CD4-positive, alpha-beta T cell treated with Interferon alpha-2 for 1 hour (primary cell): ENCODE measurements around the gene ARMC5.
"Not testable (repeated sequence)": the region's sequence is repeated elsewhere in the genome, so short reads cannot be mapped to it uniquely, and the experiment has no call there.

Experiments used
- DNase-seq, 2 donors: peaks; one replicate each; pipeline ENCODE4 v3.0.0-alpha.2; 2020 to 2022

The ARMC5 gene

DNA sequence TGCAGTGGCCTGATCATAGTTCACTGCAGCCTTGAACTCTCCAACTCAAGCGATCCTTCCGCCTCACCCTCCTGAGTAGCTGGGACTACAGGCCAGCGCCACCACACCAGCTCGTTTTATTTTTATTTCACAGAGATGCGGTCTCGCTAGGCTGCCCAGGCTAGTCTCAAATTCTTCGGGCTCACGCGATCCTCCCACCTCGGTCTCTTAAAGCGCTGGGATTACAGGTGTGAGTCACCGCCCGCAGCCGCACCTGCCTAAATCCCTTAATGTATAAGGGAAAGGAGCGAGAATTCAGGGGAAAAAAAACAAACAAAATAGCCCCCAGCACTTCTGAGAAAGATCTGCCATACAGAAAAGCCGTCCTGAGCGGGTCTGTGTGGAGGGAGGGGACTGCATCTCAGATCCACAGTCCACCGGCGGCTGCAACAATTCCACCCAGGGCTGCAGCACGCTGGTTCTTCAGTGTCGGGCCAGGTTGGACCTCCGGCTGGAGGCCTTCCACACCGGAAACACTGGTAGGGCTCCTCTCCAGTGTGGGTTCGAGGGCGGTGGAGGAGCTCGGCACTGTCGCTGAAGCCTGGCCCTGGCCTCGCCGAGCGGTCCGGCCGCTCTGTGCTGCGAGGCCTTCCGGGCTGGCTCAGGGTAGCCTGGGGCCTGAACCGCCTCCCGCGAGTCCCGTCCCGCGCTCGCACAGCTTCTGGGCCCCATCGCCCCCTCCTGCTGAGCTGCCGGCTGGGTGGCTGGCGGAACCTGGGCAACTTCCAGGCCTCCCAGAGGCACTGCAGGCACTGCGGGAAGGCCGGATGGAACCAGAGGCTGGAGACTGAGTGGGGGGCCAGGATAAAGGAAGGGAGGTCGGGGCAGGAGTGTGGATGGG, 23.7 kb upstream of the ARMC5 start:
- DNase-seq, result no peak

DNA sequence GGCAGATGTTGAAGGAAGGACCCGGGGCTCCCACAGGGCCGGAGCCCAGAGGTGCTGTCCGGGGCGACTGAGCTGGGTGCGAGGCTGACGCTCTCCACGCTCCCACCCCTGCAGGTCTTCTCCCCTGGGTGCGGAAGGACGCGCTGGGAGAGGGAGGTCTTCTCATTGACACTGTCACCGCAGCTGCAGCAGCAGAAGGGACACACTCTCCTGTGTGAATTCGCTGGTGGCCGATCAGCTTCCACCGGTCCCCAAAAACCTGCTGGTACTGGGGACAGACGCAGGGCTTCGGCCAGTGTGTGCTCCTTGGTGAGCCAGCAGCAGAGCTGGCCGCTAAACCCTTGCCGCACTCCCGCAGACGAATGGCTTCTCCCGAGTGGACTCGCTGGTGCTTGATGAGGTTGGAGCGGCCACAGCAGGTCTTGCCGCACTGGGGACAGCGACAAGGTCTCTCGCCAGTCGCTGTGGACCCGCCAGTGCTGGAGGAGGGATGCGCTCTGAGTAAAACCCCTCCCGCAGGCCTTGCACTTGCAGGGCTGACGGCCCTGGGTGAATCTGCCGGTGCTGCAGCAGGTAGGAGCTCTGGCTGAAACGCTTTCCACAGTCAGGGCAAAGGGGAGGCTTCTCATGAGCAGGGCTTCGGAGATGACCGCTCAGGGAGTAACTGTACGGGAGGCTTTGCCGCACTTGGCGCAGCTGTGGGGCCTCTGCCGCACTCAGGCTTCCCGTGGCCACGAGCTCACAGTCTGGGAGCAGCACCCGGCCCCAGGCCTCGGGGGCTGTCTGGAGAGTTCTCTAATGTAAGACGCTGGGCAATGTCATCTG, 22.9 kb upstream of the ARMC5 start:
- DNase-seq, result no peak

DNA sequence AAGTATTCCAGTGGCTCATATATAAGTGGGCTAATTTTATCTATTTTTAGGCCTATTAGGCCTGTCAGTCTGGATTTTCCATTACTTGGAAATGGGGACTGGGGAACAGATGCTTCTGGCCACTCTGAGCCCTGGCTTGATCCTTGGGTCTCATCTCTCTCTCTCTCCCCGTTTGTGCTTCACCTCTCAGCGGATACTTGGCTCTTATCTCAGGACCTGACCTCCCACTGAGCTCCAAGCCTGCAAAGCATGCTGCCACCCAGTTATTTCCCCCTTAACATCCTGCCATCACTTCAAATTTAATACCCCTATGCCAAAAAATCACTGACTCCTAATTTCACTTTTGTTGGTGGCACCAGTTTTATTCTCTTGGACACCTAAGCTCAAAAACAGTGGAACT, 20.9 kb upstream of the ARMC5 start:
- DNase-seq, result no peak

DNA sequence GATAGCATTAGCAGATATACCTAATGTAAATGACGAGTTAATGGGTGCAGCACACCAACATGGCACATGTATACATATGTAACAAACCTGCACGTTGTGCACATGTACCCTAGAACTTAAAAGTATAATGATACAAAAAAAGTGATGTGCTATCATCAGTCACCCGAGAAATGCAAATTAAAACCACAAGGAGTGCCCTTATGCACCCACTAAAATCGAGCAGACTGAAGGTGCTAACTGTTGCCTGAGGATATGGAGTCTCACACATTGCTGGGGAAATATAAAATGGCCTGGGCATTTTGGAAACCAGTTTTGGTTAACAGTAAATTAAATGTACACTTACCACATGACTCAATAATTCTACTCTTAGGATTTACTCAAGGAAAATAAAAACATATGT, 20.3 kb upstream of the ARMC5 start:
- DNase-seq, result not testable (repeated sequence)

DNA sequence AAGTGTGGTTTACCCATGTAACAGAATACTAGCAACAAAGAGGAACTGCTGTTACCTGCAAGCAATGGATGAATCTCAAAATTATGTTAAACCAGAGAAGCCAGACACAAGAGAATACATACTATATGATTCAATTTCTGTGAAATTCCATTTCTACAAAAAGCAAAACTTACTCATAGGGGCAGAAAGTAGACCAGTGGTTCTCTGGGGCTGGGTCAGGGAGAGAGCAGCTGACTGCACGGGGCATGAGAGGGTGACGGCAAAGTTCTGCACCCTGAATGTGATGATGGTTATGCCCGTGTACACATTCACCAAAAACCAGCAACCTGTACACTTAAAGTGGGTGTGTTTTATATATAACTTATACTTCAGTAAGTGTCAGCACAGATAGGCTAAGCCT, 19.8 kb upstream of the ARMC5 start:
- DNase-seq, result no peak

DNA sequence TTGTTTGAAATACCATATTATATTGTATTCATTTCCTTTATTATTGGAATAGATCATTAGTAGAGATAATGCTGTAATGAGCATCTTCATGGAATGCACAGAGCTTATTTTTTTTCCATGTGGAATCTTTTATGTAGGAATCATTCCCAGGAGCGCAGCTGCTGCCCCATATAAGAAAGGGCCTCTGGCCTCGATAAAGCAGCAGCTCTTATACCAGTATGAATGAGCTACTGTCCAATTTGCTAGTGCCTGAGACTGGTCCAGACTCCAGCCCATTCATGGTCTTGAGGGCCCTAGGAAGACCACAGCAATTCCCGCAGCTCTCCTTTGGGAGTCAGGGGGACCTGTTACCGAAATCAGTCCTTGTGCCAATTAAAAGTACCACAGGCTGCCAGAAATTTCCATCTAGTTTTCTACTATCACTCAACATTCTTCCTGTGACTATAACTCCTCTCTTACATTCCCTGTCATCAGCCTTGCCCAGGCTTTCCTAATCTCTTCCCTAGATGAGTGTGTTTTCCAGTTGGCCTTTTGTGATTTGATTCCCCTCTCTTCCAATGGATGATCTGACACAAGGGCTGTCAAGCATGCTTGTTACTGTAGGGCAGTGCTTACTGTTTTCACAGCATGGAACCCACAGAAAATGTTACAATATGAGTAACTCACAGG, 18.7 kb upstream of the ARMC5 start:
- DNase-seq, result no peak

DNA sequence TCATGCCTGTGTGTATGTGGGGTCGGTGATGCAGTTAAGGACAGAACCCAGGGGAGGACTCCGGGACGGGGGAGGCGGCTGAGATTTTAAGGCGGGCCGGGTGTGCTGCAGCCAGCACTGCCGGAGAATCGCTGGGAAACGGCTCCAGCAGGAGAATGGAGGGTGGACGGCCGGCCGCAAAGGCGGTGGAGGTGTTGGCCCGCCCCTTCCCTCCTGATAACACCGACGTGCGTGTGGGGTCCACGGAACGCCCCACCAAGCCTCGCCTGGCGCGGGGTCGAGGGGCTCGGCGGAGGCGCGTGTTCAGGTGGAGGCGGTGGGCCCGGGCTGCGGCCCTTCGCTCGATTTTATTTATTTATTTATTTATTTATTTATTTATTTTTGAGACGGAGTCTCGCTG, 17.3 kb upstream of the ARMC5 start:
- DNase-seq, result no peak

DNA sequence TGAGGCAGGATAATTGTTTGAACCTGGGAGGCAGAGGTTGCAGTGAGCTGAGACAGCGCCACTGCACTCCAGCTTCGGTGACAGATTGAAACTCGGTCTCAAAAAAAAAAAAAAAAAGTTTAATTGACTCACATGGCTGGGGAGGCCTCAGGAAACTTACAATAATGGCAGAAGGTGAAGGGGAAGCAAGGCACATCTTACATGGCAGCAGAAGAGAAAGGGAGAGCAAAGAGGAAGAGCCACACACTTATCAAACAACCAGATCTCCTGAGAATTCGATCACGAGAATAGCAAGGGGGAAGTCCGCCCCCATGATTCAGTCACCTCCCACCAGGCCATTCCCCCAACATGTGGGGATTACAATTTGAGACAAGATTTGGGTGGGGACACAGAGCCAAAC, 13.4 kb upstream of the ARMC5 start:
- not testable (repeated sequence) for DNase-seq

DNA sequence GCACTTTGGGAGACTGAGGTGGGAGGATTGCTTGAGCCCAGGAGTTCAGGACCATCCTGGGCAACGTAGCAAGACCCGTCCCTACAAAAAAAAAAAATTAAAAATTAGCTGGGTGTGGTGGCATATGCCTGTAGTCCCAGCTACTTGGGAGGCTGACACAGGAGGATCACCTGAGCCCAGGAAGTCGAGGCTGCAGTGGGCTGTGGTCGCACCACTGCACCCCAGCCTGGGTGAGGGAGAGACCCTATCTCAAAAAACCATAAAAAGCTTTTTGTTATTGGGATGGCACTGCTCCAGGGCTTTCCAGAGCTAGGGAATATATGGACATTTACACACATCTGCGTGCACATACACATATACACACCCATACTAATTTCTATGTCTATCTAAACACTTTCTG, 8.1 kb upstream of the ARMC5 start:
- no peak for DNase-seq

DNA sequence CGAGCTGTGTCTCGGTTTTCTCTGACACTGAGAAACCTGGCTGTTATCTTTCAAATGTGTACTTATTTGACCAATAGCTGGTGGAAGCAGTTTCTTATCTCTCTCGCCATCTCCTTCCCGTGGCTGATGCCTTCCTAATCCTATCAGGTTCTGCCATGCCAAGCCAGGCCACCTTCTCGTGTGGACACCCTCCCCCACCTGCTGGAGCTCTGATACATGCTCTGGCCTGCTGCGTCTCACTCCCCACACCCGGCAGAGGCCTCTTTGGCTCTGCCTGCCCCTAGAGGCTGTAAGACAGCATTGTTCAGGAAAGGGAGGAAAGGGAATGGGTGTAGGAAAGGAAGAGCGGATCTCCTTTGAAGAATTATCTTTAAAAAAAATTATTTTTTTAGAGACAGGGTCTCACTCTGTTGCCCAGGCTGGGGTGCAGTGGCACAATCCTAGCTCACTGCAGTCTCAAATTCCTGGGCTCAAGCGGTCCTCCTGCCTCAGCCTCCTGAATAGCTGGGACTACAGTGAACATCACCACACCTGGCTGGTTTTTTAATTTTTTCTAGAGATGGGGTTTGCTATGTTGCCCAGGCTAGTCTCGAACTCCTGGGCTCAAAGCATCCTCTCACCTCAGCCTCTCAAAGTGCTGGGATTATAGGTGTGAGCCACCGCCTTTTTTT, 7.5 kb upstream of the ARMC5 start:
- DNase-seq, result no peak

DNA sequence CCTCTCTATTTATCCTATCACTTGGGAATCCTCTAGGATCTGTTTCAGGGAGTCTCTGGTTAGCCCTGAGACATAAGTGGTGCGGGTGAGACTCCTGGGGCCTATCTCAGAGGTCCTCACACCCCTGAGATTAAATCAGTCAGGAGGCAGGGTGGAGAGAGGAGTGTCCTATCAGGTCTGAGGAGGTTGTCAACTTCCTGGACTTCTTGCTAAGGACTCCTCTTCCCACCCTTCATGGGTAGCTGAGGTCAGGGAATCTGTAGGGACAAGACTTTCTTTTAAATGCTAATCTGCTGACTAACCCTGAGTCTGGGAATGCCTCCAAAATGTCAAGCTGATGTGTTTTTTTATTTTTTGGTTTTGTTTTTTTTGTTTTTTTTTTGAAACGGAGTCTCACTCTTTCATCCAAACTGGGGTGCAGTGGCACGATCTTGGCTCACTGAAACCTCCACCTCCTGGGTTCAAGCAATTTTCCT, 6.6 kb upstream of the ARMC5 start:
- DNase-seq, result no peak

DNA sequence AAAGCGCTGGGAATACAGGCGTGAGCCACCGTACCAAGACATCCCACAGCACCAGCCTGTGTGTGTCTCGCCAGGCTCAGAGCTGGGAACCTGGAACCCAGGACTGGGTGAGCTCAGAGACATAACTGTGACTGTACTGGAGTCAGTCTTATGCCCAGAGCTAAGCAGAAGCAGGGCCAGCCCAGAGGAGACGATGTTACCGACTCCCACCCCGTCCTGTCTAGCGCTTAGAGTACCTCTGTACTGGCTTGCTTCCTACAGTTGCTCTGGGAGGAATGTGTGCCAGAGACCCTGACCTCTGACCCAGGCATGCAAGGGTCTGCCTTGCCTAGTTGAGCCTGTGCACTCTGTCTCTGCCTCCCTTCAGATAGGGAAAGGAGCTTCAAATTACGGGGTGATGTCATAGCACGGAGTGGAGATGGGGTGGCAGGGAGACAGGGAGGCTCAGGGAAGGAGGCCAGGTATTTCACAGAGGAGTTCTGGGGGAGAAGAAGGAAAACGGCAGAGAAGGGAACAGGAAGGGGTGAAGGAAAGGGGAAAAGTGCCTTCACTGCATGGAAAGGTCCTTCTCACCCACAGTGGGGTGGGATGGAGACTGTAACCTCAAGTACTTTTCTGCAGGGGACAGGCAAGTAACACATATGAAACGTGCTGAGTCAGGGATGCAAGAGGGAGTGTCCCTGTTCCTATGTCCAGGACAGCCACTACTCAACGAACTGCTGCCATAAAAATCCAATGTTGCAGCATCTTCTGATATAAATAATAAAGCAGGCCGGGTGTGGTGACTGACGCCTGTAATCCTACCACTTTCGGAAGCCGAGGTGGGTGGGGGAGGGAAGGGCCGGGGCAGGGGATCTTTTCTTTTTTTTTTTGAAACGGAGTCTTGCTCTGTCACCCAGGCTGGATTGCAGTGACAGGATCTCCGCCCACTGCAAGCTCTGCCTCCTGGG, 5.8 kb upstream of the ARMC5 start:
- DNase-seq, result peak in 1 of 2 donors; percentile 58

DNA sequence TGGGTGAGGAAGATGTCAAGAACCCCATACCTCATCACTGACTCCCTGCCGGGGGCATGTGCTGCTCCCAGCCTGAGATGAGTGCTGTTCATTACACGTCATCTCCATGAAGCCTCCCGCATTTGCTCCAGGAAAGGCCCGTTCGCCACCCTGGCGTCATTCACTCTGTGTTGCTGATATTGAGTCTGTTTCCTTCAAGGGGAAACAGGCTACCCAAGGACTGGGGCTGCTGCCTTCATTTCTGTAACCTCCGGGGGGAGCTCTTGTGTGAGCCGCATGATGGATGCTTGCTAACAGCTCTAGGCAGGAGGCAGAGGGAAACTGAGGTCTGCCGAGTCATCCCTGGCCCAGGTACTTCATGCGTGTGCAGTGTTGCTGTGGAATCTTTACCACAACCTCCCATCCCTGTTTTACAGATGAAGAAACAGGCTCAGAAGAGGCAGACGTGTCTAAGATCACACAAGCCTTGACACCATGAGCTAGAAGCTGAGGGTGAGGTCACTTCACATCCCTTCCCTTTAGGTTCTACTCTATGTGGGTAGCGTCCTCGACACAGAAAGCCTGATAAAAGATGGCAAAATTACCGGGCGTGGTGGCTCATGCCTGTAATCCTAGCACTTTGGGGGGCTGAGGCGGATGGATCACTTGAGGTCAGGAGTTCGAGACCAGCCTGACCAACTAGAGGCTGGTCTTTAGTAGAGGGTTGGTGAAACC, 3.5 kb upstream of the ARMC5 start:
- DNase-seq, result peak in 1 of 2 donors; percentile 46

DNA sequence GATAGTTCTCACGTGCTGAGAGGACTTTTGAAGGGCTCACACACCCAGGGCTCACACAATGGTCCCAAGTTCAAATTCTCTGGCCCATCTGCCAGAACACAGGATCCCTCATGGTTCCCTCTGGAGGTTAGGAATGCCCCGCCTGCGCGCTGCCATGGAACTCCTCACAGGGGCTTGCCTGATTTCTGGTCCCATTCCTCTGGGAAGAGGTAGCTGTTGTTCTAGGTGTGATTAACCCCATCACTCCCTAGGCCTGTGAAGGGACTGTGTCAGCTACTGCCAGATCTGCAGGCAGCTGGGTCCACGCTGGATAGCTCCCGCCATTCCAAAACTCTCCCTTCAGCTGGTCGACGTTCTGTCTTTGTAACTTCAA, 2.3 kb upstream of the ARMC5 start:
- no peak for DNase-seq

DNA sequence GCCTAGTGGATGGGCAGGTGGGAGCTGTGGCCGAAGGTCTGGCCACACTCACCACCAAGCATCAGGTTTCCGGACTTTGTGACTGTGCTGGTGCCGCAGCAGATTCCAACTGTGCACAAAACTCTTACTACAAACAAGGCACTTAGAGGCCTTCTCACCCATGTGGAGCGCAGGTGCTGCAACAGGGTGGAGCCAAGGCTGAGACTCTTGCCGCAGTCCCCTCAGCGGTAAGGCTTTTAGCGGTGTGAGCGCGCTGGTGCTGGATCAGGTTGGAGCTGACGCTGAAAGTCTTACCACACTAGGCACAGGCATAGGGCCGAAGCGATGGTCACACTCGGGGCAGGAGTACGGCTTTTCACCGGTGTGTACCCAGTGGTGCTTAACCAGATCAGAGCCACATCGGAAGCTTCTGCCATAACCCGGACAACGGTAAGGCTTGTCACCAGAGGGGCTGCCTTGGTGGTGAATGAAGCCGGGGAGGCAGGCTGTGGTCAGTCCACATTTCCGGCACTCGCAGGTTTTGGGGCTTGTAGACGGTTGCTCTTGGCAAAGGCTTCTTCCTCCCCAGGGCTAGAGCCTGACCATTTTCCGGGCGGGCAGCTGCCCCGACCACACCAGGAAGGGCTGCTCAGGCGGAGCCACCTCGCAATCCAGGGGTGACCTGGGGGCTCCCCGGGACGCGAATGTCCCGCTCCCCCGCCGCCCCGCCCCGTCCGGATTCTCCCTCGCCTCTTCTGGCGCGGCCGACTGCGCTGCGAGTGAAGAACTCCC, 1.0 kb upstream of the ARMC5 start:
- DNase-seq, result peak; percentile 50 to 71

DNA sequence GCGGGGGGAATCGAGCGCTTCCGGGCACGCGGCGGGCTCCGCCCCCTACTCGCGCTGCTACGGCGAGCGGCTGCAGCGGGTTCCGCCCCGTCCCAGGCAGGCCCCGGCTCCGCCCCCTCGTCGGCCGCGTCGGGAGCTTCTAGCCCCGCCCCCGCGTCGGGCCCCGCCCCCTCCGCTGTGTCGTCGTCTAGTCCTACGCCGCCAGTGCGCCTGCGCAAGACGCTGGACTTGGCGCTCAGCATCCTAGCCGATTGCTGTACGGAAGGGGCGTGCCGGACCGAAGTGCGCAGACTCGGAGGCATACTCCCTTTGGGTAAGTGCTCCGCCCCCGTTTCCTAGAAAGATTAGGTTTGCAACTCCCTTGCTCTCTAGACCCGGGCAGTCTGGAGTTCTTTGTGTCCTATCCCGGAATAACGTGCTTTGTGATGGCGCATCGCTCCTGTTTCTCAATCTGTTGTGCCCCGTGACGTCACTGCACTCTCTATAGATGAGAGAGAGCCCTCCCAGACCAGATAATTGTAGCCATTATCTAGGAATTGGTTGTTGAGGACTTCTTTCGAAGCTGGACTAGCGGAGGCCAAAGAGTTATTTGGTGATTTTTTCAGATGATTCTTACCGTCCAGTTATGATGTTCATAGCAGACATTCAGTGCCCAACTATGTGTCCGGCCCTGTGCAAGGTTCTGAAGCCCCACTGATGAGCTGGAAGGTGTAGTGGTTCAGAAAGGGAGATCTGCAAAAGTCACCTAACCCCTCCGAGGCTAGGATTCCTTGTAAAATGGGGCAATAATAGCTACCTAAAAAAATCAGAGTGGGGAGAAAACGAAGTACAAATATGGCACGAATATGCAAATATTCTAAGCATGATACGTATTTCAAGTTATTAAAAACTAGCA, 633 bp downstream of the ARMC5 start:
- peak; percentile 100 for DNase-seq

DNA sequence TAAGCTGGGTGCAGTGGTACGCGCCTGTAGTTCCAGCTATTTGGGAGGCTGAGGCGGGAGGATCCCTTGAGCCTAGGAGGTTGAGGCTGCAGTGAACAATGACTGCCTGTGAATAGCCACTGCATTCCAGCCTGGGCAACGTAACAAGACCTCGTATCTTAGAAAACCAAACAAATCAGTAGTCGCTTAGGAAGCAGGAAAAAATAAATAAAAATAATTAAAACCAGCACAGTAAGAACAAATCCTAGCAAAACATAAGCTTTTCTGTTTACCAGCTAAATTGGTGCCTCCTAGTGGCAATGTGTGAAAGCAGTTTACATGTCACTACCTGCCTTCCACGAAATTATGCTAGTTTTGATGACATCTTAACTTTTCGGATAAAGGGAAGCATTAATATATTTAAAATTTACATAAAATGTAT, 1.3 kb downstream of the ARMC5 start:
- peak in 1 of 2 donors; percentile 72 for DNase-seq

DNA sequence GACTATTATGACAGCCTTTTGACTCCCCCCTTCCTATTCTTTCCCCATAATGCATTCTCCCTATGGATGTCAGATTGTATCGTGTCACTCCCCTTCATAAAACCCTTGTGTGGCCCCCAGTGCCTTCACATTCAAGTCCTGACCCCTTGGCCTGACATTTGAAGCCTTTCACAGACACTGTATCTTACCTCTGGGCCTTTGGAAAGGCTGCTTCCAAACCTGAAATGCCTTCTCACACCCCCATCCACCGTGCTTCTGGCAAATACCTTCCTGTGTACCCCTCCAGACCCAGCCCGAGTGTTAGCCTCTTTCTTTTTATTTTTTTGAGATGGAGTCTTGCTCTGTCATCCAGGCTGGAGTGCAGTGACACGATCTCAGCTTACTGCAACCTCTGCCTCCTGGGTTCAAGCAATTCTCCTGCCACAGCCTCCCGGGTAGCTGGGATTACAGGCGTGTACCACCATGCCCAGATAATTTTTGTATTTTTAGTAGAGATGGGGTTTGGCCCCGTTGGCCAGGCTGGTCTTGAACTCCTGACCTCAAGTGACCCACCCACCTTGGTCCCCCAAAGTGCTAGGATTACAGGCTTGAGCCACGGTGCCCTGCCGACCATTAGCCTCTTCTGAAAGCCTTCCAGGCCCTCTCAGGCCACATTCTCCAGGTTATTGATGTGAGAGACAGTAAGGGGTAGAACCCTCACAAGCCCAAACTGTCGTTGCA, 2.1 kb downstream of the ARMC5 start:
- DNase-seq, result no peak
